ENCODE measurements around the gene TIGD1. TPM values are rescaled to one million over a fixed set of nuclear protein-coding genes. Genes with fewer than 3 reads are reported as not detected.

Gene TIGD1
- total and polyA plus RNA-seq, 12 donors = 1.4 to 6.9 (median 2.0) TPM

- intact Hi-C loops (cut with DNase I) = loop anchor here (5.0 to 10.0 kb wide), 6 partner anchors 73 to 616 kb away; no protein-coding TSS in a partner anchor
- Histone ChIP-seq H3K27me3 (peaks cover 20 to 79% (median 72%) of the 10 kb centered on the region in 7 donors), H3K4me1 (peaks cover 5 to 36% (median 30%) of the 10 kb centered on the region in 9 donors), H3K36me3 (no peaks in the 10 kb centered on the region), H3K4me3 (no peak overlapping the region), H3K27ac (no peak overlapping the region), H3K9me3 (no peaks in the 10 kb centered on the region)
- 69 to 72% methylated on average over 15 of the region's 15 CpGs for WGBS, 2 donors
- no peak for TF ChIP-seq CTCF (IDR thresholded peaks at IDR 0.05)
- no peak for DNase-seq
- ATAC-seq = no peak
These were observed 29.9 kb downstream of the TIGD1 start for GRCh38 chr2:232520489-232520888.

GRCh38 chr2:232519581-232520438 lies 30.5 kb downstream of the TIGD1 start, which contains the start of gene PRSS56:
PRSS56 (plus strand) TSS chr2:232520388; CDS start chr2:232520599, 211 bp downstream.
- ATAC-seq (no peak), DNase-seq (no peak)
- H3K27ac ChIP-seq = no peak within 1 kb of the TSS
- H3K36me3 ChIP-seq = no peaks in the 10 kb centered on the region
- intact Hi-C loops (cut with DNase I) = loop anchor here (2.0 to 10.0 kb wide), 7 partner anchors 73 to 615 kb away; no protein-coding TSS in a partner anchor
- peaks cover 20 to 72% (median 65%) of the 10 kb centered on the region in 7 donors for H3K27me3 ChIP-seq
- no peaks in the 10 kb centered on the region for H3K9me3 ChIP-seq
- no peak within 1 kb of the TSS for H3K4me3 ChIP-seq
- TF ChIP-seq CTCF (IDR thresholded peaks at IDR 0.05) = no peak
- 55 to 57% methylated on average over 19 of the region's 19 CpGs for WGBS, 2 donors
- H3K4me1 ChIP-seq = peaks cover 0 to 30% (median 26%) of the 10 kb centered on the region in 9 donors

- no peak overlapping the region for H3K4me3 ChIP-seq
- no peak for DNase-seq
- no peak overlapping the region for H3K27ac ChIP-seq
- intact Hi-C loops (cut with DNase I) = loop anchor here in 1 of 10 donors (2.0 kb wide), 1 partner anchor 72 kb away; no protein-coding TSS in a partner anchor
- no peaks in the 10 kb centered on the region for H3K36me3 ChIP-seq
- peaks cover 0 to 22% (median 18%) of the 10 kb centered on the region in 9 donors for H3K4me1 ChIP-seq
- no peak for TF ChIP-seq CTCF (IDR thresholded peaks at IDR 0.05)
- peaks cover 20 to 69% (median 63%) of the 10 kb centered on the region in 7 donors for H3K27me3 ChIP-seq
- 62 to 65% methylated on average over 6 of the region's 6 CpGs for WGBS, 2 donors
- no peak for ATAC-seq
- H3K9me3 ChIP-seq = no peaks in the 10 kb centered on the region
These were observed 31.5 kb downstream of the TIGD1 start for GRCh38 chr2:232518844-232519243.

GRCh38 chr2:232516551-232516950 lies 33.8 kb downstream of the TIGD1 start:
- peaks cover under 1 to 65% (median 40%) of the 10 kb centered on the region in 7 donors for H3K27me3 ChIP-seq
- H3K36me3 ChIP-seq = no peaks in the 10 kb centered on the region
- DNase-seq (no peak), ATAC-seq (no peak)
- no peaks in the 10 kb centered on the region for H3K9me3 ChIP-seq
- H3K27ac ChIP-seq = no peak overlapping the region
- intact Hi-C loops (cut with DNase I) = no loop called here
- no peak for TF ChIP-seq CTCF (IDR thresholded peaks at IDR 0.05)
- WGBS, 2 donors = 86 to 92% methylated on average over 3 of the region's 3 CpGs
- H3K4me1 ChIP-seq = peaks cover 0 to 3% (median 0%) of the 10 kb centered on the region in 9 donors
- H3K4me3 ChIP-seq = no peak overlapping the region
